Ramos (cell line): Measurements from ENCODE around the gene TBC1D16.

ENCODE experiments used
- in situ Hi-C: fragments of 300-500 bp; cut with MboI; formaldehyde crosslinking; loops from one replicate; pipeline ENCODE4 v1.14.3; 2022; ENCODE audit warnings: low sequenced_read_pairs; ENCODE audit not compliant: unreplicated experiment

Gene TBC1D16

GRCh38 chr17:79954281-79955166 lies 81.1 kb downstream of the TBC1D16 start:
- in situ Hi-C loops = no loop called here

GRCh38 chr17:79953335-79953734 lies 82.3 kb downstream of the TBC1D16 start:
- in situ Hi-C loops = no loop called here

GRCh38 chr17:79952901-79953300 lies 82.8 kb downstream of the TBC1D16 start:
- in situ Hi-C loops = no loop called here

- in situ Hi-C loops = no loop called here
These were observed 83.3 kb downstream of the TBC1D16 start for GRCh38 chr17:79952265-79952877.

GRCh38 chr17:79951361-79952264 lies 84.1 kb downstream of the TBC1D16 start:
- in situ Hi-C loops = no loop called here

GRCh38 chr17:79950751-79951150 lies 84.9 kb downstream of the TBC1D16 start:
- in situ Hi-C loops = no loop called here

GRCh38 chr17:79950306-79950705 lies 85.4 kb downstream of the TBC1D16 start:
- in situ Hi-C loops = no loop called here

- in situ Hi-C loops = no loop called here
These were observed 85.9 kb downstream of the TBC1D16 start for GRCh38 chr17:79949656-79950209.

GRCh38 chr17:79948945-79949655 lies 86.6 kb downstream of the TBC1D16 start:
- in situ Hi-C loops = no loop called here

- in situ Hi-C loops = no loop called here
These were observed 87.2 kb downstream of the TBC1D16 start for GRCh38 chr17:79948406-79948944.

- in situ Hi-C loops = no loop called here
These were observed 88.2 kb downstream of the TBC1D16 start for GRCh38 chr17:79947351-79948031.

- in situ Hi-C loops = no loop called here
These were observed 89.1 kb downstream of the TBC1D16 start for GRCh38 chr17:79946352-79947231.

GRCh38 chr17:79945591-79946255 lies 89.9 kb downstream of the TBC1D16 start:
- in situ Hi-C loops = no loop called here

- in situ Hi-C loops = no loop called here
These were observed 90.8 kb downstream of the TBC1D16 start for GRCh38 chr17:79944821-79945391.

- in situ Hi-C loops = no loop called here
These were observed 91.3 kb downstream of the TBC1D16 start for GRCh38 chr17:79944251-79944812.

GRCh38 chr17:79943347-79944241 lies 92.1 kb downstream of the TBC1D16 start:
- in situ Hi-C loops = no loop called here
